Nephron (organoid): Measurements from ENCODE around the gene PRKG1.

Source experiments
- H3K27ac Mint-ChIP-seq, 3 experiments: 2 replicates each; pipeline ENCODE4 v1.8.0; 2020; ENCODE audit warnings: mixed read lengths in 3 of 3, mild to moderate bottlenecking in 2 of 3, moderate library complexity in 1 of 3
- H3K27me3 Mint-ChIP-seq: 2 replicates; pipeline ENCODE4 v1.8.0; 2021; ENCODE audit warnings: low read depth, mild to moderate bottlenecking, moderate library complexity, mixed read lengths
- H3K36me3 Mint-ChIP-seq: 2 replicates; pipeline ENCODE4 v1.8.0; 2020; ENCODE audit warnings: low read depth, mixed read lengths
- H3K4me1 Mint-ChIP-seq: 2 replicates; pipeline ENCODE4 v1.8.0; 2020; ENCODE audit warnings: mixed read lengths
- H3K4me3 Mint-ChIP-seq, 3 experiments: 2 replicates each; pipeline ENCODE4 v1.8.0; 2020; ENCODE audit warnings: mild to moderate bottlenecking in 3 of 3, mixed read lengths in 3 of 3, moderate library complexity in 2 of 3
- H3K9me3 Mint-ChIP-seq: 2 replicates; pipeline ENCODE4 v1.8.0; 2020; ENCODE audit warnings: mixed read lengths
- CTCF ChIP-seq, 3 experiments: fragments of 200-600 bp; sonication (generic); IDR thresholded peaks; one replicate each; pipeline ENCODE4 v1.5.0; 2021; ENCODE audit warnings: antibody characterized with exemption in 3 of 3; ENCODE audit not compliant: unreplicated experiment in 3 of 3

The PRKG1 gene

DNA sequence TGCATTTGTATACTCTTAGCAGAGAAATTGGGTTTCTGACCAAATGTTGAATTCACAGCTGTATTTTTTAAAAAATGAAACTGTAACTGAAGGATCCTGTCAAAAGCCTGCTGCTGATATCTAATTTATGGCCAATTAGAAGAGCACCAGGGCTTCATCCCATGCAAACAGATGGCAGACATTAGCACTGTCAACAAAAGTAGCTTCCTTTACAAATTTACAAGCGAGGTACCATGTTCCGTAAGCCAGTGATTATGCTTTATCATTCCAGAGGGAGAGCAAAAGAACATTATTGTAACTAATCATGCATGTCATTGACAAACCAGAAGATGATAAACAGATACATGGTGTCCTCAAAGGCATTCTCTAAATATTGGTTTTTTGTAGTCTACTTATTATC is 1062.6 kb downstream of the PRKG1 start:
- Mint-ChIP-seq H3K4me3 (no peak overlapping the region), H3K27ac (no peak overlapping the region), H3K4me1 (no peaks in the 10 kb centered on the region), H3K36me3 (no peaks in the 10 kb centered on the region), H3K9me3 (no peaks in the 10 kb centered on the region), H3K27me3 (no peaks in the 10 kb centered on the region)
- TF ChIP-seq CTCF (IDR thresholded peaks at IDR 0.05; ENCODE audit: unreplicated experiment in 3 of 3) = no peak

GRCh38 chr10:52143338-52143737 is 1069.1 kb downstream of the PRKG1 start:
- peaks cover 15% of the 10 kb centered on the region for H3K4me1 Mint-ChIP-seq
- no peak overlapping the region for H3K27ac Mint-ChIP-seq
- no peaks in the 10 kb centered on the region for H3K9me3 Mint-ChIP-seq
- H3K4me3 Mint-ChIP-seq = no peak overlapping the region
- no peaks in the 10 kb centered on the region for H3K36me3 Mint-ChIP-seq
- H3K27me3 Mint-ChIP-seq = no peaks in the 10 kb centered on the region
- TF ChIP-seq CTCF (IDR thresholded peaks at IDR 0.05; ENCODE audit: unreplicated experiment in 3 of 3) = no peak

GRCh38 chr10:52145636-52146035 is 1071.3 kb downstream of the PRKG1 start:
- H3K27me3 Mint-ChIP-seq = no peaks in the 10 kb centered on the region
- H3K4me1 Mint-ChIP-seq = peaks cover 15% of the 10 kb centered on the region
- H3K36me3 Mint-ChIP-seq = no peaks in the 10 kb centered on the region
- no peak overlapping the region for H3K27ac Mint-ChIP-seq
- H3K4me3 Mint-ChIP-seq = no peak overlapping the region
- no peak for TF ChIP-seq CTCF (IDR thresholded peaks at IDR 0.05; ENCODE audit: unreplicated experiment in 3 of 3)
- H3K9me3 Mint-ChIP-seq = no peaks in the 10 kb centered on the region

- Mint-ChIP-seq H3K36me3 (no peaks in the 10 kb centered on the region), H3K27me3 (no peaks in the 10 kb centered on the region), H3K4me1 (peaks cover 15% of the 10 kb centered on the region)
Measured at GRCh38 chr10:52146766-52147165, 1072.5 kb downstream of the PRKG1 start.

DNA sequence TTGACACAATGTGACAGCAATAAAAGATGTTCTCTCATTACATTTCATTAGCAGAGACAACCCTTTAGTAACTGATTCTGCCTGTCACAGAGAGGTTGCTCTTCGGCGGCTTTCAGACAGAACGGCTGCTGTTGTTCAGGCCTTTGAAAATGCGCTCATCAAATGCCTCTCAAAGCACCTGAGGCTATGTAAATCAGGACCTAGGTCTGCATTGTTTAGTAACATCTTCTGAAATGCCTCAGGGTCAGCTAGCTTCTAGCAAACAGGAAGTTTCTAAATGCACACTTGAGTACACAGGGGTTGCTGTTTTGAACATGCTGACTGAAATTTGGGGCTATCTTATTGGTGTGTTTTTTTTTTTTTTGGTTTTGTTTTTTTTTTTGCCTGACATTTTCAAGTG is 1096.5 kb downstream of the PRKG1 start:
- Mint-ChIP-seq H3K4me3 (no peak overlapping the region), H3K27me3 (no peaks in the 10 kb centered on the region), H3K4me1 (no peaks in the 10 kb centered on the region), H3K9me3 (peaks cover 5% of the 10 kb centered on the region), H3K36me3 (peaks cover 4% of the 10 kb centered on the region), H3K27ac (no peak overlapping the region)
- TF ChIP-seq CTCF (IDR thresholded peaks at IDR 0.05; ENCODE audit: unreplicated experiment in 3 of 3) = no peak

More at GRCh38 chr10:52146766-52147165, 1072.5 kb downstream of the PRKG1 start:
- TF ChIP-seq CTCF (IDR thresholded peaks at IDR 0.05; ENCODE audit: unreplicated experiment in 3 of 3) = no peak
- no peak overlapping the region for H3K27ac Mint-ChIP-seq
- H3K9me3 Mint-ChIP-seq = no peaks in the 10 kb centered on the region
- no peak overlapping the region for H3K4me3 Mint-ChIP-seq

DNA sequence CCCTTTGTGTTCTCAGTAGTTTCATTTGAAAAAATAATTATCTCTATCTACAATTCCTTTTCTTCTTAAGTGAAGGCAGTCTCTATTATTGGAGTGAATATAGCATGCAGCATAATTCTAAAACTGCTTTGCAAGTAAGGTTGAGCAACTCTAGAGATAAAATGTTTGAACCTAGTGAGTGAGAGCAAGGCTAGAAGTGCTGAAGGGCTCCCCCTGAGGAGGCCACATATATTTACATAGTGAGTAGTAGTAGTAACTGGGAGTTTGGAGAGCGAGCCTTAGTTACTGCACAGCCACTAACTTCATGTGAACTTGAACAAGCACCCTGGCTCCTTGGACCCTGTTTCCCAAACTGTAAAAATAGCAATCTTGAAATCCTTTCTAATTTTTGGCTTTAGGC is 1098.3 kb downstream of the PRKG1 start:
- H3K4me1 Mint-ChIP-seq = no peaks in the 10 kb centered on the region

More for the DNA sequence above, 1098.3 kb downstream of the PRKG1 start:
- H3K27me3 Mint-ChIP-seq = no peaks in the 10 kb centered on the region
- TF ChIP-seq CTCF (IDR thresholded peaks at IDR 0.05; ENCODE audit: unreplicated experiment in 3 of 3) = no peak
- no peak overlapping the region for H3K4me3 Mint-ChIP-seq
- H3K27ac Mint-ChIP-seq = no peak overlapping the region
- H3K36me3 Mint-ChIP-seq = peaks cover 4% of the 10 kb centered on the region
- H3K9me3 Mint-ChIP-seq = peaks cover 15% of the 10 kb centered on the region
